Measurements from ENCODE around the gene ZYG11B.
"Not testable (repeated sequence)": the region's sequence is repeated elsewhere in the genome, so short reads cannot be mapped to it uniquely, and the experiment has no call there.

The ZYG11B gene

GRCh38 chr1:52733368-52733767 lies 7.1 kb downstream of the ZYG11B start:
- Histone ChIP-seq H3K56ac (ENCODE audit: low read length) (no peak overlapping the region), H3K27me3 (ENCODE audit: insufficient read depth, low read length, poor library complexity) (no peaks in the 10 kb centered on the region), H4K5ac (ENCODE audit: low read length) (no peak overlapping the region), H2BK15ac (replicated peaks; ENCODE audit: low read depth) (no peak overlapping the region), H3K79me2 (ENCODE audit: control insufficient read depth, insufficient read depth, low read length) (peaks cover under 1% of the 10 kb centered on the region), H2AK5ac (ENCODE audit: low read length) (no peak overlapping the region), H3K4me1 (ENCODE audit: control insufficient read depth, low read depth, low read length) (no peaks in the 10 kb centered on the region), H3K36me3 (ENCODE audit: control insufficient read depth, insufficient read depth, low read length) (no peaks in the 10 kb centered on the region), H3K27ac (ENCODE audit: low read depth, low read length) (no peak overlapping the region), H3K4me3 (ENCODE audit: low read length) (no peak overlapping the region), H3K4me2 (ENCODE audit: low read length) (no peak overlapping the region), H2BK120ac (ENCODE audit: low read depth, low read length) (no peak overlapping the region), H3K9ac (ENCODE audit: low read length) (no peak overlapping the region), H3K79me1 (ENCODE audit: low read length) (peaks cover 2% of the 10 kb centered on the region), H4K8ac (ENCODE audit: low read depth, low read length) (no peak overlapping the region), H2BK5ac (ENCODE audit: low read length) (no peak overlapping the region), H3K23ac (ENCODE audit: low read length) (no peak overlapping the region), H3K4ac (ENCODE audit: low read depth, low read length) (no peak overlapping the region), H3K18ac (ENCODE audit: low read length) (no peak overlapping the region)
- no peak for DNase-seq
- no CpG with 5 or more reads among the region's 3 CpGs for WGBS (ENCODE audit: extremely low coverage, insufficient coverage, low lambda C conversion rate)

GRCh38 chr1:52735371-52735770 lies 9.1 kb downstream of the ZYG11B start:
- not testable (repeated sequence) for H2AK5ac ChIP-seq (ENCODE audit: low read length); H2BK5ac ChIP-seq (ENCODE audit: low read length); H3K4ac ChIP-seq (ENCODE audit: low read depth, low read length); H3K27ac ChIP-seq (ENCODE audit: low read depth, low read length); DNase-seq; H4K5ac ChIP-seq (ENCODE audit: low read length); H3K18ac ChIP-seq (ENCODE audit: low read length); H3K56ac ChIP-seq (ENCODE audit: low read length); H3K27me3 ChIP-seq (ENCODE audit: insufficient read depth, low read length, poor library complexity); H3K4me2 ChIP-seq (ENCODE audit: low read length); H4K8ac ChIP-seq (ENCODE audit: low read depth, low read length); H3K79me1 ChIP-seq (ENCODE audit: low read length); H2BK15ac ChIP-seq (replicated peaks; ENCODE audit: low read depth); H3K79me2 ChIP-seq (ENCODE audit: control insufficient read depth, insufficient read depth, low read length); H3K23ac ChIP-seq (ENCODE audit: low read length); H3K9ac ChIP-seq (ENCODE audit: low read length); H3K4me3 ChIP-seq (ENCODE audit: low read length); H2BK120ac ChIP-seq (ENCODE audit: low read depth, low read length); H3K4me1 ChIP-seq (ENCODE audit: control insufficient read depth, low read depth, low read length); H3K36me3 ChIP-seq (ENCODE audit: control insufficient read depth, insufficient read depth, low read length)
- WGBS (ENCODE audit: extremely low coverage, insufficient coverage, low lambda C conversion rate), result no CpG with 5 or more reads among the region's 9 CpGs

GRCh38 chr1:52738148-52738547 lies 11.9 kb downstream of the ZYG11B start:
- H3K56ac ChIP-seq (ENCODE audit: low read length), result no peak overlapping the region
- no peak for DNase-seq

GRCh38 chr1:52738893-52739292 lies 12.6 kb downstream of the ZYG11B start:
- H2BK15ac ChIP-seq (replicated peaks; ENCODE audit: low read depth), result no peak overlapping the region
- no peaks in the 10 kb centered on the region for H3K27me3 ChIP-seq (ENCODE audit: insufficient read depth, low read length, poor library complexity)
- H3K23ac ChIP-seq (ENCODE audit: low read length), result no peak overlapping the region
- no peaks in the 10 kb centered on the region for H3K79me2 ChIP-seq (ENCODE audit: control insufficient read depth, insufficient read depth, low read length)
- H3K18ac ChIP-seq (ENCODE audit: low read length), result no peak overlapping the region
- no peak overlapping the region for H2BK5ac ChIP-seq (ENCODE audit: low read length)
- H2AK5ac ChIP-seq (ENCODE audit: low read length), result no peak overlapping the region
- H3K4ac ChIP-seq (ENCODE audit: low read depth, low read length), result no peak overlapping the region
- no peak overlapping the region for H4K5ac ChIP-seq (ENCODE audit: low read length)
- H3K4me2 ChIP-seq (ENCODE audit: low read length), result no peak overlapping the region
- DNase-seq, result no peak
- H3K79me1 ChIP-seq (ENCODE audit: low read length), result peaks cover 2% of the 10 kb centered on the region
- no peak overlapping the region for H3K4me3 ChIP-seq (ENCODE audit: low read length)
- H3K9ac ChIP-seq (ENCODE audit: low read length), result no peak overlapping the region
- no peak overlapping the region for H3K27ac ChIP-seq (ENCODE audit: low read depth, low read length)
- no peaks in the 10 kb centered on the region for H3K36me3 ChIP-seq (ENCODE audit: control insufficient read depth, insufficient read depth, low read length)
- H3K4me1 ChIP-seq (ENCODE audit: control insufficient read depth, low read depth, low read length), result no peaks in the 10 kb centered on the region
- H4K8ac ChIP-seq (ENCODE audit: low read depth, low read length), result no peak overlapping the region
- no CpG with 5 or more reads among the region's 10 CpGs for WGBS (ENCODE audit: extremely low coverage, insufficient coverage, low lambda C conversion rate)
- no peak overlapping the region for H2BK120ac ChIP-seq (ENCODE audit: low read depth, low read length)
- no peak overlapping the region for H3K56ac ChIP-seq (ENCODE audit: low read length)

More at GRCh38 chr1:52738148-52738547, 11.9 kb downstream of the ZYG11B start:
- no peak overlapping the region for H2BK120ac ChIP-seq (ENCODE audit: low read depth, low read length)
- no peaks in the 10 kb centered on the region for H3K36me3 ChIP-seq (ENCODE audit: control insufficient read depth, insufficient read depth, low read length)
- H3K9ac ChIP-seq (ENCODE audit: low read length), result no peak overlapping the region
- H3K18ac ChIP-seq (ENCODE audit: low read length), result no peak overlapping the region
- WGBS (ENCODE audit: extremely low coverage, insufficient coverage, low lambda C conversion rate), result no CpG with 5 or more reads among the region's 5 CpGs
- H3K4me1 ChIP-seq (ENCODE audit: control insufficient read depth, low read depth, low read length), result no peaks in the 10 kb centered on the region
- H3K23ac ChIP-seq (ENCODE audit: low read length), result no peak overlapping the region
- H3K27me3 ChIP-seq (ENCODE audit: insufficient read depth, low read length, poor library complexity), result no peaks in the 10 kb centered on the region
- no peak overlapping the region for H4K5ac ChIP-seq (ENCODE audit: low read length)
- no peak overlapping the region for H3K27ac ChIP-seq (ENCODE audit: low read depth, low read length)
- H3K4me3 ChIP-seq (ENCODE audit: low read length), result no peak overlapping the region
- H3K4me2 ChIP-seq (ENCODE audit: low read length), result no peak overlapping the region
- H3K79me1 ChIP-seq (ENCODE audit: low read length), result peaks cover 2% of the 10 kb centered on the region
- no peak overlapping the region for H2BK15ac ChIP-seq (replicated peaks; ENCODE audit: low read depth)
- H4K8ac ChIP-seq (ENCODE audit: low read depth, low read length), result no peak overlapping the region
- H3K4ac ChIP-seq (ENCODE audit: low read depth, low read length), result no peak overlapping the region
- no peak overlapping the region for H2AK5ac ChIP-seq (ENCODE audit: low read length)
- no peaks in the 10 kb centered on the region for H3K79me2 ChIP-seq (ENCODE audit: control insufficient read depth, insufficient read depth, low read length)
- no peak overlapping the region for H2BK5ac ChIP-seq (ENCODE audit: low read length)

GRCh38 chr1:52739699-52740467 lies 13.6 kb downstream of the ZYG11B start:
- no peaks in the 10 kb centered on the region for H3K27me3 ChIP-seq (ENCODE audit: insufficient read depth, low read length, poor library complexity)
- H3K4me1 ChIP-seq (ENCODE audit: control insufficient read depth, low read depth, low read length), result no peaks in the 10 kb centered on the region
- H3K27ac ChIP-seq (ENCODE audit: low read depth, low read length), result no peak overlapping the region
- H3K36me3 ChIP-seq (ENCODE audit: control insufficient read depth, insufficient read depth, low read length), result no peaks in the 10 kb centered on the region
- H3K23ac ChIP-seq (ENCODE audit: low read length), result no peak overlapping the region
- peaks cover 2% of the 10 kb centered on the region for H3K79me1 ChIP-seq (ENCODE audit: low read length)
- H2BK120ac ChIP-seq (ENCODE audit: low read depth, low read length), result no peak overlapping the region
- no peak for DNase-seq
- no peak overlapping the region for H4K5ac ChIP-seq (ENCODE audit: low read length)
- no peak overlapping the region for H3K56ac ChIP-seq (ENCODE audit: low read length)
- H3K4me2 ChIP-seq (ENCODE audit: low read length), result no peak overlapping the region
- no peak overlapping the region for H2BK15ac ChIP-seq (replicated peaks; ENCODE audit: low read depth)
- H4K8ac ChIP-seq (ENCODE audit: low read depth, low read length), result no peak overlapping the region
- H2AK5ac ChIP-seq (ENCODE audit: low read length), result no peak overlapping the region
- no peaks in the 10 kb centered on the region for H3K79me2 ChIP-seq (ENCODE audit: control insufficient read depth, insufficient read depth, low read length)
- no CpG with 5 or more reads among the region's 4 CpGs for WGBS (ENCODE audit: extremely low coverage, insufficient coverage, low lambda C conversion rate)
- H3K18ac ChIP-seq (ENCODE audit: low read length), result no peak overlapping the region
- no peak overlapping the region for H2BK5ac ChIP-seq (ENCODE audit: low read length)
- H3K4me3 ChIP-seq (ENCODE audit: low read length), result no peak overlapping the region
- no peak overlapping the region for H3K9ac ChIP-seq (ENCODE audit: low read length)
- no peak overlapping the region for H3K4ac ChIP-seq (ENCODE audit: low read depth, low read length)

- Histone ChIP-seq H3K56ac (ENCODE audit: low read length) (no peak overlapping the region), H3K4ac (ENCODE audit: low read depth, low read length) (no peak overlapping the region), H3K79me2 (ENCODE audit: control insufficient read depth, insufficient read depth, low read length) (no peaks in the 10 kb centered on the region), H2AK5ac (ENCODE audit: low read length) (no peak overlapping the region), H3K79me1 (ENCODE audit: low read length) (peaks cover 2% of the 10 kb centered on the region), H3K4me1 (ENCODE audit: control insufficient read depth, low read depth, low read length) (no peaks in the 10 kb centered on the region), H3K23ac (ENCODE audit: low read length) (no peak overlapping the region), H3K27me3 (ENCODE audit: insufficient read depth, low read length, poor library complexity) (no peaks in the 10 kb centered on the region), H3K4me3 (ENCODE audit: low read length) (no peak overlapping the region), H2BK5ac (ENCODE audit: low read length) (no peak overlapping the region), H3K36me3 (ENCODE audit: control insufficient read depth, insufficient read depth, low read length) (no peaks in the 10 kb centered on the region), H2BK15ac (replicated peaks; ENCODE audit: low read depth) (no peak overlapping the region), H2BK120ac (ENCODE audit: low read depth, low read length) (no peak overlapping the region), H4K8ac (ENCODE audit: low read depth, low read length) (no peak overlapping the region), H3K18ac (ENCODE audit: low read length) (no peak overlapping the region), H4K5ac (ENCODE audit: low read length) (no peak overlapping the region), H3K27ac (ENCODE audit: low read depth, low read length) (no peak overlapping the region), H3K4me2 (ENCODE audit: low read length) (no peak overlapping the region), H3K9ac (ENCODE audit: low read length) (no peak overlapping the region)
- WGBS (ENCODE audit: extremely low coverage, insufficient coverage, low lambda C conversion rate), result no CpG with 5 or more reads among the region's 3 CpGs
- no peak for DNase-seq
Measured at GRCh38 chr1:52741259-52741658, 15.0 kb downstream of the ZYG11B start.

Measured in mesendoderm (in vitro differentiated cells).